AG04450 (cell line): ENCODE measurements around the gene ENTPD5. TPM values are rescaled to one million over a fixed set of nuclear protein-coding genes. Genes with fewer than 3 reads are reported as not detected.

ENCODE experiments used
- CTCF ChIA-PET: fragments of 300-600, 350-600 bp; formaldehyde crosslinking; extraction: SDS; loops from one replicate; lab custom pipeline; 2022; ENCODE audit warnings: antibody characterized with exemption, inconsistent platforms; lab: Charles Lee
- POLR2A ChIA-PET: fragments of 350-600 bp; formaldehyde crosslinking; extraction: SDS; loops from one replicate; lab custom pipeline; 2021; ENCODE audit warnings: antibody characterized with exemption, inconsistent platforms; lab: Yijun Ruan, JAX
- DNase-seq: peaks from one replicate; pipeline ENCODE4 v3.0.0-alpha.2; 2011; ENCODE audit warnings: low read depth, low spot score
- H3K27ac ChIP-seq: one replicate; pipeline ENCODE4 v1.5.1; 2012; ENCODE audit warnings: low read depth, low read length, control low read depth
- H3K27me3 ChIP-seq: one replicate; pipeline ENCODE4 v1.6.0; 2012; ENCODE audit warnings: low read length; ENCODE audit not compliant: control insufficient read depth, insufficient read depth
- H3K4me3 ChIP-seq: 2 replicates; pipeline ENCODE4 v1.5.1; 2011; ENCODE audit warnings: mild to moderate bottlenecking, low read depth, low read length, control low read depth
- H3K9me3 ChIP-seq: 2 replicates; pipeline ENCODE4 v1.5.1; 2012; ENCODE audit warnings: low read length; ENCODE audit not compliant: control insufficient read depth, insufficient read depth
- polyA plus RNA-seq: library from polyadenylated mRNA; depleted of rRNA; stranded (reverse); fragments of >200 nt; gene quantifications from 2 replicates; pipeline ENCODE4 v1.2.3, GENCODE V29; 2011
- TF ChIP-seq, protein P1 (sequence below): IDR thresholded peaks from 2 replicates; pipeline ENCODE4 v1.5.1; 2011; ENCODE audit warnings: low read depth, low read length, control low read depth, inconsistent platforms

Gene ENTPD5
- polyA plus RNA-seq, 1 experiment = 11.4 TPM

DNA sequence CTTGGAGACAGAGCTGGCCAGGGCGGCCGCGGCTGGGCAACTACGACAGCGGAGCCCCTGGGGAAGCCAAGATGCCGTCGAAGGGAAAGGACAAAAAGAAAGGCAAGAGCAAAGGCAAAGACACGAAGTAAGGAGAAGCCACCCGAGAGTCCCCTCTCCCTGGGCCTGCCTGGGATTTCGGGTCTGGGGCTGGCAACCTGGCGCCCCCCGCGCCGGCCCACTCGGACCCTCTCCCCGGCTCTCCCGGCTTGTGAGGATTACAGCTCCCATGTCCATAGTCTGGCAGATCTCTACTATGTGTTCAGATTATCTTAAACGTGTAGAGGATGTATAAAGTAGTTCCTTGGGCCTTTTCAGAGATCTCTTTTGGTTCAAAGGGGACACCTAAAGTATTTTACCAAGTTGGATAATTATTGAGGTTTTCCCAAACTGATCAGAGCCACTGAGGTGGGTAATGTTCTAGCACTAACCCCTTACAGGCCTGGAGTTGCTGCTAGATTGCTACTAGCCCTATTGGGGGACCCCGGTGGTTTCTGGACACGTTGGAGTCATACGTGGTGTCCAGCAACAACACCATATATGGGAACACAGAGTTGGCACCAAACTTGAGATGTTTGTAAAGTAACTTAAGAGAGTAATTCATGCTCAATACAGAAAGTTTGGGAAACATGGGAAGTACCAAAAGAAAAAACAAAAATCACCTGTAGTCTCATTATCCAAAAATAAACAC lies 485 bp upstream of the ENTPD5 start:
- Histone ChIP-seq H3K27ac (peak overlapping the region; percentile 85), H3K9me3 (no peaks in the 10 kb centered on the region; the same call in 1 of the 2 replicates), H3K4me3 (peak overlapping the region; percentile 89), H3K27me3 (no peaks in the 10 kb centered on the region)
- ChIA-PET POLR2A (interaction anchor here (0.6 to 1.4 kb wide), 4 partner anchors 13 to 134 kb away, joined by 4 to 6 read pairs (median 4); no protein-coding TSS in a partner anchor), CTCF (no interaction called here)
- peak; percentile 29 for DNase-seq
- TF ChIP-seq, protein P1, sequence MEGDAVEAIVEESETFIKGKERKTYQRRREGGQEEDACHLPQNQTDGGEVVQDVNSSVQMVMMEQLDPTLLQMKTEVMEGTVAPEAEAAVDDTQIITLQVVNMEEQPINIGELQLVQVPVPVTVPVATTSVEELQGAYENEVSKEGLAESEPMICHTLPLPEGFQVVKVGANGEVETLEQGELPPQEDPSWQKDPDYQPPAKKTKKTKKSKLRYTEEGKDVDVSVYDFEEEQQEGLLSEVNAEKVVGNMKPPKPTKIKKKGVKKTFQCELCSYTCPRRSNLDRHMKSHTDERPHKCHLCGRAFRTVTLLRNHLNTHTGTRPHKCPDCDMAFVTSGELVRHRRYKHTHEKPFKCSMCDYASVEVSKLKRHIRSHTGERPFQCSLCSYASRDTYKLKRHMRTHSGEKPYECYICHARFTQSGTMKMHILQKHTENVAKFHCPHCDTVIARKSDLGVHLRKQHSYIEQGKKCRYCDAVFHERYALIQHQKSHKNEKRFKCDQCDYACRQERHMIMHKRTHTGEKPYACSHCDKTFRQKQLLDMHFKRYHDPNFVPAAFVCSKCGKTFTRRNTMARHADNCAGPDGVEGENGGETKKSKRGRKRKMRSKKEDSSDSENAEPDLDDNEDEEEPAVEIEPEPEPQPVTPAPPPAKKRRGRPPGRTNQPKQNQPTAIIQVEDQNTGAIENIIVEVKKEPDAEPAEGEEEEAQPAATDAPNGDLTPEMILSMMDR = no peak

DNA sequence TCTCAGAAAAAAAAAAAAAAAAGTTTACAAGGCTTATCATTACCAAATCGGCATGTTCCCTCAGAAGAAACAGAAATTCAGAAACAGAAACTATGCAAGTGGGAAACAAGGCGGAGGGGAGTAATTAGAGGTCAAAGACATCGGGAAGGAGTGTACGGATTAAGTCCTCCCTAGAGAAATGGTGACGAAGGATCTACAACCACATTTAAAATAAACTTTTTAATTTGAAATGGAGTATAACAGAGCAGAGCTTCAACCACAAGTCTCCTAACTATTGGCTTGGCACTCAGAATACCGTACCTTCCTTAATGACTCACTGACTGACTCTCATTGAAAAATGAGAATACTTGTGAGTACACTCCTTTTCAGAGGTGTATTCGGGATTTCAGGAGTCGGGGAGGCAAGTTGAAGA lies 908 bp downstream of the ENTPD5 start:
- no peaks in the 10 kb centered on the region; the same call in 1 of the 2 replicates for H3K9me3 ChIP-seq
- ChIA-PET CTCF (no interaction called here), POLR2A (interaction anchor here (1.4 kb wide), 1 partner anchor 14 kb away, joined by 4 read pairs; no protein-coding TSS in a partner anchor)
- no peaks in the 10 kb centered on the region for H3K27me3 ChIP-seq
- H3K27ac ChIP-seq = peak overlapping the region; percentile 94
- no peak for DNase-seq
- TF ChIP-seq, protein P1 = no peak
- H3K4me3 ChIP-seq = peak overlapping the region; percentile 89

DNA sequence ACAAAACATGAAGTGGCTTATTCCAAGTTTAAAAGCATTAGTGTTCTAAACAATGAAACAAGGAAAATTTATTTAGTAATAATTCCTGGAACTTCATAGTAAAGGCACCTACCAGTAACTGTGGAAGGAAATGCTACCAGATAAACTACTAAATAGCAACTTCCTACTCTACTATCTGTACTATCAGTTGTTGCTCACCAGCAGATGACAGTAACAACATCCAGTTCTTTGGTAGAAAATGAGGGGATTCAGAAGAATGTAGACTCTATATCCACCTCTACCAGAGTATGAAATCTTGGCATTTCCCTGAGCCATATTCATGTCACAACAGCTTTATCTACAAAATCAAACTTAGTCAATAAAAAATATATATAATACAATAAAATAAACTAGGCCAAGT lies 3.1 kb downstream of the ENTPD5 start:
- H3K9me3 ChIP-seq = no peaks in the 10 kb centered on the region; the same call in 1 of the 2 replicates
- H3K27ac ChIP-seq = no peak overlapping the region
- DNase-seq = no peak
- POLR2A ChIA-PET = no interaction called here
- TF ChIP-seq, protein P1 = no peak
- H3K4me3 ChIP-seq = no peak overlapping the region
- CTCF ChIA-PET = no interaction called here
- no peaks in the 10 kb centered on the region for H3K27me3 ChIP-seq

DNA sequence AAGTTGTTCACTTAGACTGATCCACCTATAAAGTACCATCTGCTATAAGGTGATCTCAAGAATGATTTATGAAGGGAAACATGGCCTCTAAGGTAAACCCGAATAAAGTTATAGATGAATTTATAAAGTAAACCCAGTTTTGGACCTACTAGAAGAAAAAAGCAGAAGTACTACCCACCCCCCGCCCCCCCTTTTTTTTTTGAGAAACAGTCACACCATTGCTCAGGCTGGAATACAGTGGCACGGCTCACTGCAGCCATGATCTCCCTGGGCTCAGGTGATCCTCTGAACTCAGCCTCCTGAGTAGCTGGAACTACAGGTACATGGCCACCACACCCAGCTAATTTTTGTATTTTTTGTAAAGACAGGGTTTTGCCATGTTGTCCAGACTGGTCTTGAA lies 3.9 kb downstream of the ENTPD5 start:
- Histone ChIP-seq H3K4me3 (no peak overlapping the region), H3K27me3 (no peaks in the 10 kb centered on the region), H3K27ac (no peak overlapping the region), H3K9me3 (no peaks in the 10 kb centered on the region; the same call in 1 of the 2 replicates)
- CTCF ChIA-PET = no interaction called here
- DNase-seq = no peak
- POLR2A ChIA-PET = no interaction called here
- TF ChIP-seq, protein P1 = no peak

DNA sequence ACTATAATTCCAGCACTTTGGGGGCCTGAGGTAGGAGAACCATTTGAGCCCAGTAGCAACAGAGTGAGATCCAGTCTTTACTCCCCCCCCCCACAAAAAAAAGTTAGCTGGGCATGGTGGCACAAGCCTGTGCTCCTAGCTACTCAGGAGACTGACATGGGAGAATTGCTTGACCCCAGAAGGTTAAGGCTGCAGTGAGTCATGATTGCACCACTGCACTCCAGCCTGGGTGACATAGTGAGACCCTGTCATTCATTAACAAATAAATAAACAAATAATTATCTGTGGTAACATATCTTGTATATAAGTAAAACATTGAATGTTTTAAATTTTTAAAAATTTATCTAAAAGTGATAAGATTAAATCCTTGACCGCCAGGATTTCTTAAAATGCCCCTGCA lies 4.8 kb downstream of the ENTPD5 start:
- no peak for DNase-seq
- H3K27ac ChIP-seq = no peak overlapping the region

More for the DNA sequence above, 4.8 kb downstream of the ENTPD5 start:
- TF ChIP-seq, protein P1 = no peak
- no peaks in the 10 kb centered on the region; the same call in 1 of the 2 replicates for H3K9me3 ChIP-seq
- no peak overlapping the region for H3K4me3 ChIP-seq
- no peaks in the 10 kb centered on the region for H3K27me3 ChIP-seq
- POLR2A ChIA-PET = no interaction called here
- CTCF ChIA-PET = no interaction called here
